ENCODE data around the gene SAMD14.

Gene SAMD14

DNA sequence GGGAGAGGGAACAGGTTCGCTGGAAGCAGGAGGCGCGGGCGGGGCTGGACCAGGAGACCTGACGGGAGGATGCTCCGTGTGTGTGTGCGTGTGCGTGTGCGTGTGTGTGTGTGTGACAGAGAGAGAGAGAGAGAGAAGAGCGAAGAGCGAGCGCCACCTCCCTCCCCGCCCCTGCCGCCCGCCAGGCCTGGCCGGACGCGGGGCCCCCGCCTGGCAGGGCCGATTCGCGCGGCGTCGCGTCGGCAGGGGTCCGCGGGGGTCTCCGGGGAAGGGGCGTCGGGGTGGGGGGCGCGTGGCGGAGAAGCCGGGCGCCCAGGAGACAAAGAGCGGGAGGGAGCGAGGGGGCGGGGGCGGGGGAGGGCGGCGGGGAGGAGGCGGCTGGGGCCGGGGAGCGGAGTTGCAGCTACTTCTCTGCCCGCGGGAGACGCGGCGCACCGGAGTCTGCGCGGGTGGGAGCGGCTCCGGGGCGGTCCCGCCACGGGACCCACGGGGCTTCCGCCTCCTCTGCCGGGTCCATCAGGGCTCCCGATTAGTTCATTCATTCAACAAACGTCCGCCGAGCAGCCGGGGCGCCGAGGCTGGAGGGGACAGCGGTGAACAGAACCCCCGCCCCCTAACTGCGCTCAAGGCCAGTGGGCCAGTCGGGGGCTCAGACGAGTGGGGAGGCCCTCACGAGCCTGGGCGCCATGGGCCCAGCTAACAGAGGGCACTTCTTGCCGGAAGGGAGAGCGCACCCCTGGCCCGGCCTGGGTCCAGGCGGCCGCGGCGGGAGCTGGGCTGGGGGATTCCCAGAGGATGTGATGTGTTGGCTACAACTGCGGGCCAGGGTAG, at the start of gene SAMD14:
Gene SAMD14, minus strand, starts transcription at position 433 of the 831 bp plus-strand sequence. CDS start 5,201 bp downstream, outside the sequence.
- TF ChIP-seq, protein P1, sequence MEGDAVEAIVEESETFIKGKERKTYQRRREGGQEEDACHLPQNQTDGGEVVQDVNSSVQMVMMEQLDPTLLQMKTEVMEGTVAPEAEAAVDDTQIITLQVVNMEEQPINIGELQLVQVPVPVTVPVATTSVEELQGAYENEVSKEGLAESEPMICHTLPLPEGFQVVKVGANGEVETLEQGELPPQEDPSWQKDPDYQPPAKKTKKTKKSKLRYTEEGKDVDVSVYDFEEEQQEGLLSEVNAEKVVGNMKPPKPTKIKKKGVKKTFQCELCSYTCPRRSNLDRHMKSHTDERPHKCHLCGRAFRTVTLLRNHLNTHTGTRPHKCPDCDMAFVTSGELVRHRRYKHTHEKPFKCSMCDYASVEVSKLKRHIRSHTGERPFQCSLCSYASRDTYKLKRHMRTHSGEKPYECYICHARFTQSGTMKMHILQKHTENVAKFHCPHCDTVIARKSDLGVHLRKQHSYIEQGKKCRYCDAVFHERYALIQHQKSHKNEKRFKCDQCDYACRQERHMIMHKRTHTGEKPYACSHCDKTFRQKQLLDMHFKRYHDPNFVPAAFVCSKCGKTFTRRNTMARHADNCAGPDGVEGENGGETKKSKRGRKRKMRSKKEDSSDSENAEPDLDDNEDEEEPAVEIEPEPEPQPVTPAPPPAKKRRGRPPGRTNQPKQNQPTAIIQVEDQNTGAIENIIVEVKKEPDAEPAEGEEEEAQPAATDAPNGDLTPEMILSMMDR (IDR thresholded peaks at IDR 0.05), result no peak
- Mint-ChIP-seq H3K27ac (peak within 1 kb of the TSS; percentile 91), H3K4me3 (peak within 1 kb of the TSS; percentile 98), H3K4me1 (peaks cover 46% of the 10 kb centered on the region), H3K36me3 (ENCODE audit: low read depth) (peaks cover 4% of the 10 kb centered on the region), H3K27me3 (ENCODE audit: low read depth, poor library complexity) (peaks cover 11% of the 10 kb centered on the region), H3K9me3 (no peaks in the 10 kb centered on the region)
- DNase-seq, result peak; percentile 73

DNA sequence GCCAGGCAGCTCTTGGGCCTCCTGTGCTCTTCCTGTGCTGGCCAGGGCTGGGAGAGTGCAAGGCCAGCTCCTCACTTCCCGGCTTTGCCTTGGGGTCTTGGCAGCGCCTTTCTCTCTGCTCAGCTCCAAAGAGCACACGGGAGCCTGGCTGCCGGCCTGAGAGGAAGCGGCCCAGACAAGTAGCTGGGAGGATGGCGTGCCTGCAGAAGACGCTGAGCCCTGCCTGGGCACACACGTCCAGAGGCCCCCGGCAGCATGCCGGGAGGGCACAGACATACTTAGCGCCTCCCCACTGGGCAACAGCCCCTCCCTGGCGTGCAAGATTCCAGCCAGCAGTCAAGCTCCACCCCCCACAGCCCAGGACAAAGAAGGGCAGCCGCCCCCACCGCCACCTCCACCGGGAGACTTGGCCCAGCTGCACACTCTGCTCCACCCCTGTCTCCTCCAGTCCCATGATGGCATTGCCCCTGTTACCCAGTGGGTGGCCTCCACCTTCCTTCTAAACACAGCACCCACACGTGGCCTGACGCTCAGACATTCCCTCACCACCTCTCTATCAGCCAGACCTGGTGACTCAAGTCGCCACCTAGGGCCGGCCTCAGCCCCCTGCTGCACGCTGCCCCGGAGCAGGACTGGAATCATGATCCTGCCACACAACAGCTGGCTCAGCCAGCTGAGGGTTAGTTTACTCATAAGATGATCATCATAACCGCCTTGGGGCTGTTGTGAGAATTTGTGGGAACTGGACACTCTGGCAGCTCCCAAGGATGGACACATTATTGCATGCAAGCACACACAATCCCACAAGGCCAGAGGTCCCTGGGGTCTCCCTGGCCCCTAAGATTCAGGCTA, 48.2 kb upstream of the SAMD14 start:
- Mint-ChIP-seq H3K27me3 (ENCODE audit: low read depth, poor library complexity) (peaks cover 15% of the 10 kb centered on the region), H3K27ac (peak overlapping the region; percentile 90), H3K36me3 (ENCODE audit: low read depth) (no peaks in the 10 kb centered on the region), H3K9me3 (no peaks in the 10 kb centered on the region), H3K4me1 (peaks cover 70% of the 10 kb centered on the region), H3K4me3 (peak overlapping the region; percentile 75)
- peak; percentile 65 for DNase-seq
- TF ChIP-seq, protein P1 (IDR thresholded peaks at IDR 0.05), result peak; percentile 46

DNA sequence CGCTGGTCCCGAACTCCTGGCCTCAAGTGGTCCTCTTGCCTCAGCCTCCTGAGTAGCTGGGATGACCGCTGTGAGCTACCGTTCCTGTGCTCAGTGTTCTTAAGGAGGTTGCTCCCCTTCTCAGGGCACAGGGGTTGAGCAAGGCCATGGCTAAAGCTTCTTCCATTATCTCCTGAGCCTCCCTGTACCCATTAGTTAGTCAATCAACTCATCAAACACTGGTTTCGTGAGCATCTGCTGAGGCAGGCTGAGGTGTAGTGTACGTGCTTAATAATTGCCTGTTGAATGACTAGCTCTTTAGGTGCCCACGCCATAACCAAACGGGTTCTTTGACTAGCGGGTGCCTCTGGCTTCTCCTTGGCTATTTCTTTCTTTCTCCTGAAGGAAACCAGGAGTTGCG, 47.5 kb upstream of the SAMD14 start:
- Mint-ChIP-seq H3K27ac (no peak overlapping the region), H3K4me3 (no peak overlapping the region), H3K9me3 (no peaks in the 10 kb centered on the region)

DNA sequence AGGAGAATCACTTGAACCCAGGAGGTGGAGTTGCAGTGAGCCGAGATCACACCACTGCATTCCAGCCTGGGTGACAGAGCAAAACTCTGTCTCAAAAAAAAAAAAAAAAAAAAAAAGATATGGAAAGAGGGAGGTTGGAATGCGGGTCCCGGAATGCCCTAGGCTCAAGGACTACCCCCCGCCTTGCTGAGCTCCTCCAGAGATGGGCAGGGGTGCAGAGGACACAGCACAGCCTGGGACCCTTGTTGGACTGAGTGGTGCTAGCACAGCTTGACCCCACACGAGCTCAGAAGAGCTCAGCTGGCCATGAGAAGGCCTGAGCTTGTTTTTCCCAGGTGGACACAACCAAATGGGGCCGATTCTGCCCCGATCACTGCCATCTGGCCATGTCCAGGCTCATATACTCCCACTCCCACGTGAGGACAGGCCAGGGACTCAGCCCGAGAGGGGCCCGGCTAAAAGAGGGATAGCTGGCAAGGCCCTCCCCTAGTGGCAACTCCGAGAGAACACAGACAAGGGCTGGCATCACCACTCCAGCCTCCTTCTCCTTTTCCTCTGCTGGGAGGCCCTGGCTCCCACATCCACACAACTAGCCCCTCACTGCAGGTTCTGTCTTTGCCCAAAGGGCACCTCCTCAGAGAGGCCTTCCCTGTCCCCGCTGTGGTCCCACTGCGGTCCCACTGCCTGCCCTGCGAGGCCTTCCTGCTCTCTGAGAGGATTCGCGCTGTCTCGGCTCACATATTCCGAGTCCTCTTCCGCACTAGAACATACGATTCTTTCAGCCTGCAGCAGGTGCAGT, 46.8 kb upstream of the SAMD14 start:
- no peak overlapping the region for H3K27ac Mint-ChIP-seq

More for the DNA sequence above, 47.5 kb upstream of the SAMD14 start:
- TF ChIP-seq, protein P1 (IDR thresholded peaks at IDR 0.05), result no peak
- Mint-ChIP-seq H3K27me3 (ENCODE audit: low read depth, poor library complexity) (peaks cover 15% of the 10 kb centered on the region), H3K4me1 (peaks cover 70% of the 10 kb centered on the region), H3K36me3 (ENCODE audit: low read depth) (no peaks in the 10 kb centered on the region)
- DNase-seq, result no peak

More for the DNA sequence above, 46.8 kb upstream of the SAMD14 start:
- Mint-ChIP-seq H3K36me3 (ENCODE audit: low read depth) (no peaks in the 10 kb centered on the region), H3K4me1 (peaks cover 68% of the 10 kb centered on the region), H3K4me3 (no peak overlapping the region), H3K27me3 (ENCODE audit: low read depth, poor library complexity) (peaks cover 10% of the 10 kb centered on the region), H3K9me3 (no peaks in the 10 kb centered on the region)
- TF ChIP-seq, protein P1 (IDR thresholded peaks at IDR 0.05), result no peak
- DNase-seq, result no peak

Measured in nephron progenitor cell (in vitro differentiated cells).